ENCODE data around the gene ASPSCR1. TPM values are rescaled to one million over a fixed set of nuclear protein-coding genes. Genes with fewer than 3 reads are reported as not detected.

ASPSCR1 gene
- total RNA-seq, 1 experiment from 2014 or later = 51.0 TPM

DNA sequence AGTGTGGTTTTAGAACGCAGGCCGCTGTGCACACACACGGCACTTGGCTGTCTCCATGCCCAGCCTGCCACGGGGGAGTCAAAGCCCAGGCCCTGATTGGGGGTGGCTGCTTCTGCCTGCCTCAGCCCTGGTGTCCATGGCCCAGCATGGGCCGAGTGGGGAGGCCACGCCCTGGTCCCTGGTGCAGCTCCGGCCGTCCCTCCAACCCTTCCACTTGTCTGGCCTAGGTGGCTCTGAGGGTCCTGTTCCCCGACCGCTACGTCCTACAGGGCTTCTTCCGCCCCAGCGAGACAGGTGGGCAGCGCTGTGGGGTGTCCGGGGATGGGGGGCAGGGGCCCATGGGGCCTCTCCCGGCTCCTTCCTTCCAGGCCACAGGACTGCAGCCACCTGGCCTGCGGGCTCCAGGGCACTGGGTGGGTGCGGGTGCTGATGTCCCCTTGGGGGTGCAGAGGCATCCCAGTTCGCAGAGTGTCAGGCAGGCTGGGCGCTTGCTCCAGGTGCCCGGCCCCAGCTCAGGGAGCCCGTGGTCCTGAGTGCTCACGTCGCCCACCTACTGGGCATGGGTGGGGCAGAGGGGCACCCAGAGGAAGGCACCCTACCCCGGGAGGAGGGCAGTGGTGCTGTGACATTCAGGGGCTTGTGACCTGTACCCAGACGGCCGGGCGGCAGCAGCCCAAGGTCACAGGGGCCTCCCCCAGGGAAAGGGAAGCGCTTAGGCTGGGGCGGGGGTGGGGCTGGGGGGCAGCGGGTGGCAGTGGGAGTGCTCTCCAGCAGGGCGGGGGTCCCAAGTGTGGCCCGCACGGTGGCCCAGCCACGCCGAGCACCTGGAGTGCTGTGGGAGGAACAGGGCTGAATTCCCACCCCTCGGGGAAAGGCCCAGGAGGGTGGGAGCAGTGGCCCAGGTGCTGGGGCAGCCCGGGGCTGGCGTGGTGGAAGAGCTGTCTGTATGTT lies 33.4 kb downstream of the ASPSCR1 start:
- H3K4me3 ChIP-seq (replicated peaks in 1 of 2; ENCODE audit: low read depth in 1 of 2, low read length in 2 of 2) = no peak overlapping the region
- no peak overlapping the region for H2AFZ ChIP-seq (ENCODE audit: low read depth, low read length, poor library complexity, severe bottlenecking)
- no peak for TF ChIP-seq CBX3 (IDR thresholded peaks at IDR 0.05; ENCODE audit: low read depth)
- TF ChIP-seq CEBPB (IDR thresholded peaks at IDR 0.05; ENCODE audit: low read depth) = no peak
- TF ChIP-seq MAX (IDR thresholded peaks at IDR 0.05) = no peak
- TF ChIP-seq POLR2A (IDR thresholded peaks at IDR 0.05; ENCODE audit: borderline replicate concordance, extremely low read depth, insufficient read depth, insufficient read length) = no peak
- no peak for TF ChIP-seq JUND (IDR thresholded peaks at IDR 0.05)
- TF ChIP-seq TCF7L2 (IDR thresholded peaks at IDR 0.05; ENCODE audit: borderline replicate concordance, extremely low read depth, insufficient read depth, insufficient read length) = no peak
- no peak for TF ChIP-seq YY1 (IDR thresholded peaks at IDR 0.05; ENCODE audit: extremely low read depth, insufficient replicate concordance, low read depth, low read length)
- no peak for TF ChIP-seq POLR2AphosphoS5 (IDR thresholded peaks at IDR 0.05; ENCODE audit: low read depth, low read length)
- no peak for TF ChIP-seq FOSL1 (IDR thresholded peaks at IDR 0.05; ENCODE audit: low read depth)
- TF ChIP-seq, protein P1, sequence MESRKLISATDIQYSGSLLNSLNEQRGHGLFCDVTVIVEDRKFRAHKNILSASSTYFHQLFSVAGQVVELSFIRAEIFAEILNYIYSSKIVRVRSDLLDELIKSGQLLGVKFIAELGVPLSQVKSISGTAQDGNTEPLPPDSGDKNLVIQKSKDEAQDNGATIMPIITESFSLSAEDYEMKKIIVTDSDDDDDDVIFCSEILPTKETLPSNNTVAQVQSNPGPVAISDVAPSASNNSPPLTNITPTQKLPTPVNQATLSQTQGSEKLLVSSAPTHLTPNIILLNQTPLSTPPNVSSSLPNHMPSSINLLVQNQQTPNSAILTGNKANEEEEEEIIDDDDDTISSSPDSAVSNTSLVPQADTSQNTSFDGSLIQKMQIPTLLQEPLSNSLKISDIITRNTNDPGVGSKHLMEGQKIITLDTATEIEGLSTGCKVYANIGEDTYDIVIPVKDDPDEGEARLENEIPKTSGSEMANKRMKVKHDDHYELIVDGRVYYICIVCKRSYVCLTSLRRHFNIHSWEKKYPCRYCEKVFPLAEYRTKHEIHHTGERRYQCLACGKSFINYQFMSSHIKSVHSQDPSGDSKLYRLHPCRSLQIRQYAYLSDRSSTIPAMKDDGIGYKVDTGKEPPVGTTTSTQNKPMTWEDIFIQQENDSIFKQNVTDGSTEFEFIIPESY (IDR thresholded peaks at IDR 0.05; ENCODE audit: extremely low read depth, insufficient replicate concordance, low read length) = no peak
- no peak for TF ChIP-seq ZNF274 (IDR thresholded peaks at IDR 0.05; ENCODE audit: low read depth, low read length)
- ATAC-seq (no peak), DNase-seq (ENCODE audit: low read depth, low spot score) (no peak)
- H3K9me2 ChIP-seq (ENCODE audit: insufficient read depth) = no peaks in the 10 kb centered on the region
- ChIA-PET CTCF (interaction anchor here (1.1 kb wide), 1 partner anchor 9 kb away, joined by 4 read pairs; no protein-coding TSS in a partner anchor), POLR2A (no interaction called here), RAD21 (ENCODE audit: low non-redundant PET in 1 of 2, low total read pairs in 2 of 2, uncharacterized antibody in 2 of 2, unreplicated experiment in 2 of 2) (no interaction called here)
- H3K36me3 ChIP-seq (ENCODE audit: control insufficient read depth in 1 of 2, insufficient read depth in 2 of 2, low read length in 2 of 2) = no peaks in the 10 kb centered on the region
- no peak overlapping the region for H3K9ac ChIP-seq (ENCODE audit: low read length)
- H3K4me1 ChIP-seq (ENCODE audit: control insufficient read depth in 1 of 2, insufficient read depth in 2 of 2, low read length in 2 of 2) = no peaks in the 10 kb centered on the region
- no peak overlapping the region for H3K27ac ChIP-seq (ENCODE audit: low read depth, low read length)
- no peaks in the 10 kb centered on the region for H3K27me3 ChIP-seq (ENCODE audit: insufficient read depth, low read length)
- no peak overlapping the region for H3K4me2 ChIP-seq (ENCODE audit: low read length)
- BruUV-seq (replicated peaks) = no TSS peak
- no peaks in the 10 kb centered on the region for H3K9me3 ChIP-seq (ENCODE audit: control insufficient read depth in 1 of 2, insufficient read depth in 1 of 2, low read depth in 1 of 2, low read length in 2 of 2)
- no peaks in the 10 kb centered on the region for H4K20me1 ChIP-seq (ENCODE audit: insufficient read depth)
- intact Hi-C loops (cut with micrococcal nuclease) = no loop called here
- no peaks in the 10 kb centered on the region for H3K79me2 ChIP-seq (ENCODE audit: insufficient read depth, low read length)

All from HCT116 (cell line).